GM23338 (cell line): Measurements from ENCODE around the gene NAALADL2. TPM values are rescaled to one million over a fixed set of nuclear protein-coding genes. Genes with fewer than 3 reads are reported as not detected.

Experiments used
- ATAC-seq: fragments of 200-7000 bp; cut with Tn5 transposase; 3 replicates; pipeline ENCODE4 v1.9.1; 2020
- DNase-seq: peaks from one replicate; pipeline ENCODE4 v3.0.0-alpha.2; 2015; ENCODE audit warnings: low spot score
- H2AFZ ChIP-seq: fragments of 200-600 bp; sonication (generic); 2 replicates; pipeline ENCODE4 v1.8.0; 2016; ENCODE audit warnings: antibody characterized with exemption, mild to moderate bottlenecking, moderate library complexity
- H3F3A ChIP-seq: fragments of 200-600 bp; sonication (generic); replicated peaks from 2 replicates; pipeline ENCODE4 v1.8.0; 2017; ENCODE audit warnings: antibody characterized with exemption, mixed run types, low read depth
- H3K27ac ChIP-seq: fragments of 200-600 bp; sonication (generic); 2 replicates; pipeline ENCODE4 v1.6.1; 2016; ENCODE audit warnings: low read depth
- H3K27me3 ChIP-seq: fragments of 200-600 bp; sonication (generic); 2 replicates; pipeline ENCODE4 v1.8.0; 2016; ENCODE audit warnings: mild to moderate bottlenecking, mixed run types, moderate library complexity; ENCODE audit not compliant: insufficient read depth
- H3K36me3 ChIP-seq: fragments of 200-600 bp; sonication (generic); 2 replicates; pipeline ENCODE4 v1.8.0; 2016; ENCODE audit warnings: mild to moderate bottlenecking; ENCODE audit not compliant: insufficient read depth
- H3K4me1 ChIP-seq: fragments of 200-600 bp; sonication (generic); 2 replicates; pipeline ENCODE4 v1.8.0; 2016; ENCODE audit warnings: mild to moderate bottlenecking, moderate library complexity; ENCODE audit not compliant: insufficient read depth
- H3K4me2 ChIP-seq: fragments of 200-600 bp; sonication (generic); 2 replicates; pipeline ENCODE4 v1.7.1; 2017; ENCODE audit warnings: mixed run types
- H3K4me3 ChIP-seq: fragments of 200-600 bp; sonication (generic); 2 replicates; pipeline ENCODE4 v1.6.1; 2016; ENCODE audit warnings: mixed run types
- H3K79me2 ChIP-seq: fragments of 200-600 bp; sonication (generic); replicated peaks from 2 replicates; pipeline ENCODE4 v1.8.0; 2017; ENCODE audit warnings: mild to moderate bottlenecking; ENCODE audit not compliant: insufficient read depth
- H3K9me2 ChIP-seq: fragments of 200-600 bp; sonication (generic); 2 replicates; pipeline ENCODE4 v1.8.0; 2017; ENCODE audit not compliant: insufficient read depth
- H4K20me1 ChIP-seq: fragments of 200-600 bp; sonication (generic); replicated peaks from 2 replicates; pipeline ENCODE4 v1.8.0; 2017; ENCODE audit warnings: mild to moderate bottlenecking; ENCODE audit not compliant: insufficient read depth
- H3K27ac Mint-ChIP-seq: 2 replicates; pipeline ENCODE4 v1.8.0; 2020; ENCODE audit warnings: inconsistent platforms, mild to moderate bottlenecking, moderate library complexity, mixed read lengths
- H3K27me3 Mint-ChIP-seq: 3 replicates; pipeline ENCODE4 v1.8.0; 2022; ENCODE audit warnings: low read depth, mild to moderate bottlenecking, moderate library complexity, mixed read lengths, inconsistent platforms; ENCODE audit not compliant: insufficient read depth, poor library complexity
- H3K36me3 Mint-ChIP-seq: 3 replicates; pipeline ENCODE4 v1.8.0; 2021; ENCODE audit warnings: low read depth, mild to moderate bottlenecking, inconsistent platforms, moderate library complexity, mixed read lengths
- H3K4me1 Mint-ChIP-seq: 3 replicates; pipeline ENCODE4 v1.8.0; 2020; ENCODE audit warnings: mild to moderate bottlenecking, inconsistent platforms, mixed read lengths
- H3K4me3 Mint-ChIP-seq: 3 replicates; pipeline ENCODE4 v1.8.0; 2021; ENCODE audit warnings: moderate library complexity, mild to moderate bottlenecking, inconsistent platforms, mixed read lengths
- H3K9me3 Mint-ChIP-seq: 3 replicates; pipeline ENCODE4 v1.8.0; 2020; ENCODE audit warnings: moderate library complexity, mild to moderate bottlenecking, inconsistent platforms, mixed read lengths
- CTCF ChIP-seq, 2 experiments: fragments of 200-600 bp in 1 of 2; sonication (generic) in 1 of 2; conservative IDR thresholded peaks; 2 replicates each; pipeline versions ENCODE4 v1.5.1 to v1.6.1; 2016 to 2017; ENCODE audit warnings: antibody characterized with exemption in 2 of 2, low read depth in 2 of 2, mild to moderate bottlenecking in 2 of 2, moderate library complexity in 1 of 2
- ETS1 ChIP-seq: IDR thresholded peaks from 2 replicates; pipeline ENCODE4 v1.6.1; 2016; ENCODE audit warnings: antibody characterized with exemption
- EZH2 ChIP-seq: fragments of 200-600 bp; sonication (generic); IDR thresholded peaks from one replicate; pipeline ENCODE4 v1.8.0; 2017; ENCODE audit warnings: antibody characterized with exemption, mild to moderate bottlenecking, low read depth; ENCODE audit not compliant: unreplicated experiment
- JUNB ChIP-seq: IDR thresholded peaks from one replicate; pipeline ENCODE4 v1.6.1; 2016; ENCODE audit warnings: antibody characterized with exemption; ENCODE audit not compliant: unreplicated experiment
- NANOG ChIP-seq: IDR thresholded peaks from 2 replicates; pipeline ENCODE4 v1.6.1; 2016; ENCODE audit warnings: antibody characterized with exemption, borderline replicate concordance
- POLR2AphosphoS5 ChIP-seq: IDR thresholded peaks from 2 replicates; pipeline ENCODE4 v1.6.1; 2016; ENCODE audit warnings: antibody characterized with exemption, low read depth
- STAT1 ChIP-seq: IDR thresholded peaks from one replicate; pipeline ENCODE4 v1.6.1; 2016; ENCODE audit warnings: antibody characterized with exemption; ENCODE audit not compliant: unreplicated experiment
- ZNF114 ChIP-seq: fragments of 250-450 bp; sonication (Bioruptor Pico); IDR thresholded peaks from 2 replicates; pipeline ENCODE4 v1.5.0; 2020; ENCODE audit warnings: mild to moderate bottlenecking, moderate library complexity
- ZNF331 ChIP-seq: fragments of 250-450 bp; sonication (Bioruptor Pico); IDR thresholded peaks from 2 replicates; pipeline ENCODE4 v1.5.0; 2020; ENCODE audit warnings: low read depth, mild to moderate bottlenecking, moderate library complexity
- polyA plus RNA-seq: library from polyadenylated mRNA; unstranded; fragments of >200 nt; fragmentation: Nextera tagmentation; extraction: Ambion mirVana; gene quantifications from 2 replicates; pipeline ENCODE4 v1.2.1, GENCODE V29; 2016
- total RNA-seq: library from RNA; depleted of rRNA; stranded (reverse); fragments of >200 nt; shearing (Covaris generic); gene quantifications from 2 replicates; pipeline ENCODE4 v1.2.3, GENCODE V29; 2014
- TF ChIP-seq, protein P1 (sequence below): IDR thresholded peaks from one replicate; pipeline ENCODE4 v1.6.1; 2018; ENCODE audit warnings: antibody characterized with exemption; ENCODE audit not compliant: unreplicated experiment

NAALADL2 gene
- total and polyA plus RNA-seq, 2 experiments from 2014 or later: 1.6 to 2.6 TPM

DNA sequence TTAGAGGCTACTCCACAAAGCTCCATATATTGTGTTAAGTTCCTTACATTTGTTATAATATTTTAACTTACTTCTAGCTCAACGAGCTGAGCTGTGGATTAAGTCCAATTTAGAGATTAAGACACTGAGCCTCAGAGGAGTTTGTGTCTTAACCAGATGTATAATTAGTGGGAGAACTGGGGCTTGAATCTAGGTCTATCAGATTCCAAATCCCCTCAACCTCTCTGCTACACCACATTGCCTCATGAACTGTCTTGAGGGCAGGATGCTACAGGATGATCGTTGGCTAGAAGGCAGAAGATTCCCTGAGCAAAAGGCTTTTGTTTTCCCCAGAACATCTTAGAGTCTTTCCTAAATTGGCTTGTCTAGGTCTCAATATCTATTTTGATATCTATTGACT is 890.8 kb downstream of the NAALADL2 start:
- H3K27me3 ChIP-seq: no peaks in the 10 kb centered on the region
- no peaks in the 10 kb centered on the region for H3K4me1 ChIP-seq
- H3K4me3 Mint-ChIP-seq: no peak overlapping the region
- H4K20me1 ChIP-seq: no peaks in the 10 kb centered on the region
- TF ChIP-seq JUNB: no peak
- no peak for TF ChIP-seq ZNF114 (CRISPR knock-in tag)
- no peak for TF ChIP-seq ETS1
- TF ChIP-seq STAT1: no peak
- TF ChIP-seq ZNF331: no peak
- no peaks in the 10 kb centered on the region for H3K9me3 Mint-ChIP-seq
- no peak for ATAC-seq
- no peaks in the 10 kb centered on the region for H3K79me2 ChIP-seq
- peaks cover 3% of the 10 kb centered on the region for H3K27me3 Mint-ChIP-seq
- H3K4me3 ChIP-seq: no peak overlapping the region
- peaks cover 11% of the 10 kb centered on the region; the same call in 2 of the 3 replicates for H3K4me1 Mint-ChIP-seq
- H3F3A ChIP-seq: no peaks in the 10 kb centered on the region
- H3K4me2 ChIP-seq: no peak overlapping the region
- no peak for DNase-seq
- peak overlapping the region; percentile 75 for H2AFZ ChIP-seq
- no peak overlapping the region for H3K27ac Mint-ChIP-seq
- no peaks in the 10 kb centered on the region for H3K9me2 ChIP-seq
- no peak overlapping the region for H3K27ac ChIP-seq
- no peaks in the 10 kb centered on the region for H3K36me3 Mint-ChIP-seq
- H3K36me3 ChIP-seq: no peaks in the 10 kb centered on the region

- no peak overlapping the region for H3K4me3 ChIP-seq
- no peaks in the 10 kb centered on the region for H3K4me1 ChIP-seq
- no peaks in the 10 kb centered on the region for H3K27me3 ChIP-seq
- Mint-ChIP-seq H3K4me3 (no peak overlapping the region), H3K4me1 (peaks cover 11% of the 10 kb centered on the region; the same call in 2 of the 3 replicates), H3K36me3 (no peaks in the 10 kb centered on the region), H3K9me3 (no peaks in the 10 kb centered on the region), H3K27ac (no peak overlapping the region), H3K27me3 (peaks cover 3% of the 10 kb centered on the region)
- H4K20me1 ChIP-seq: no peaks in the 10 kb centered on the region
- no peaks in the 10 kb centered on the region for H3F3A ChIP-seq
- no peaks in the 10 kb centered on the region for H3K36me3 ChIP-seq
- no peak overlapping the region for H2AFZ ChIP-seq
- ATAC-seq (no peak), DNase-seq (no peak)
- H3K27ac ChIP-seq: no peak overlapping the region
- no peaks in the 10 kb centered on the region for H3K79me2 ChIP-seq
- H3K9me2 ChIP-seq: no peaks in the 10 kb centered on the region
- H3K4me2 ChIP-seq: no peak overlapping the region
- TF ChIP-seq NANOG: no peak
- TF ChIP-seq EZH2: no peak
- TF ChIP-seq ZNF114 (CRISPR knock-in tag): no peak
- TF ChIP-seq ETS1: no peak
- no peak for TF ChIP-seq ZNF331
Measured at GRCh38 chr3:175751089-175751488, 892.0 kb downstream of the NAALADL2 start.

DNA sequence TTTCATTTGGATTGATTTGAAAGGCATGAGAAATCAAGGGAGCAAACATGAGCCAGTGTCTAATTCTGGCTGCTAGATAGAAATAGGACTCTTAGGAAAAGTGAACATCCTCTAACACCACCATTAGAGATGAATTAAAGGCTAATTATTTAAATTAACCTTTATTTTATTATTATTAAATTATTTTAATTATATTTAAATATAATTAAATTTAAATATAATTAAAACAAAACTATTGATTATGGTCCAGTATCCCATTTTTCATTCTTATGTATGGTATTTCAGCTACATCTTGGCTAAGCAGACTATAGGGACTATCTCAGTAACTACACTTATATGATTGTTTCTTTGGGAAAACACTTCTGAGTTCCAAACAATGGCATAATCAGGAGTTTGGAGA is 904.8 kb downstream of the NAALADL2 start:
- Histone ChIP-seq H2AFZ (no peak overlapping the region), H4K20me1 (no peaks in the 10 kb centered on the region), H3F3A (no peaks in the 10 kb centered on the region), H3K79me2 (no peaks in the 10 kb centered on the region), H3K4me3 (no peak overlapping the region), H3K4me2 (no peak overlapping the region), H3K36me3 (no peaks in the 10 kb centered on the region), H3K9me2 (0 out of 2 replicates have a peak, but pooled peaks cover 6% of the 10 kb centered on the region), H3K27me3 (no peaks in the 10 kb centered on the region), H3K27ac (no peak overlapping the region), H3K4me1 (no peaks in the 10 kb centered on the region; the same call in 1 of the 2 replicates)
- Mint-ChIP-seq H3K27ac (no peak overlapping the region), H3K4me3 (no peak overlapping the region), H3K4me1 (no peaks in the 10 kb centered on the region), H3K9me3 (no peaks in the 10 kb centered on the region), H3K27me3 (no peaks in the 10 kb centered on the region), H3K36me3 (no peaks in the 10 kb centered on the region)
- ATAC-seq: no peak
- no peak for DNase-seq
- TF ChIP-seq ZNF331 (no peak), ETS1 (no peak), JUNB (no peak), ZNF114 (CRISPR knock-in tag) (no peak), EZH2 (no peak), NANOG (no peak), CTCF (conservative IDR thresholded peaks at IDR 0.05; ENCODE audit: low read depth in 2 of 2) (no peak), POLR2AphosphoS5 (no peak)
- TF ChIP-seq, protein P1, sequence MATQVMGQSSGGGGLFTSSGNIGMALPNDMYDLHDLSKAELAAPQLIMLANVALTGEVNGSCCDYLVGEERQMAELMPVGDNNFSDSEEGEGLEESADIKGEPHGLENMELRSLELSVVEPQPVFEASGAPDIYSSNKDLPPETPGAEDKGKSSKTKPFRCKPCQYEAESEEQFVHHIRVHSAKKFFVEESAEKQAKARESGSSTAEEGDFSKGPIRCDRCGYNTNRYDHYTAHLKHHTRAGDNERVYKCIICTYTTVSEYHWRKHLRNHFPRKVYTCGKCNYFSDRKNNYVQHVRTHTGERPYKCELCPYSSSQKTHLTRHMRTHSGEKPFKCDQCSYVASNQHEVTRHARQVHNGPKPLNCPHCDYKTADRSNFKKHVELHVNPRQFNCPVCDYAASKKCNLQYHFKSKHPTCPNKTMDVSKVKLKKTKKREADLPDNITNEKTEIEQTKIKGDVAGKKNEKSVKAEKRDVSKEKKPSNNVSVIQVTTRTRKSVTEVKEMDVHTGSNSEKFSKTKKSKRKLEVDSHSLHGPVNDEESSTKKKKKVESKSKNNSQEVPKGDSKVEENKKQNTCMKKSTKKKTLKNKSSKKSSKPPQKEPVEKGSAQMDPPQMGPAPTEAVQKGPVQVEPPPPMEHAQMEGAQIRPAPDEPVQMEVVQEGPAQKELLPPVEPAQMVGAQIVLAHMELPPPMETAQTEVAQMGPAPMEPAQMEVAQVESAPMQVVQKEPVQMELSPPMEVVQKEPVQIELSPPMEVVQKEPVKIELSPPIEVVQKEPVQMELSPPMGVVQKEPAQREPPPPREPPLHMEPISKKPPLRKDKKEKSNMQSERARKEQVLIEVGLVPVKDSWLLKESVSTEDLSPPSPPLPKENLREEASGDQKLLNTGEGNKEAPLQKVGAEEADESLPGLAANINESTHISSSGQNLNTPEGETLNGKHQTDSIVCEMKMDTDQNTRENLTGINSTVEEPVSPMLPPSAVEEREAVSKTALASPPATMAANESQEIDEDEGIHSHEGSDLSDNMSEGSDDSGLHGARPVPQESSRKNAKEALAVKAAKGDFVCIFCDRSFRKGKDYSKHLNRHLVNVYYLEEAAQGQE: no peak
